AML-193 (cell line): ENCODE results near the gene LPIN3.
A peak's percentile ranks its signal among the peaks of the same experiment; 100 is the strongest.

ENCODE experiments used
- DNase-seq, 2 experiments: peaks; one replicate each; lab custom pipeline; 2025; lab: John Stamatoyannopoulos, UW

The LPIN3 gene

GRCh38 chr20:41327178-41327577 lies 13.4 kb upstream of the LPIN3 start:
- no peak for DNase-seq

- peak; percentile 77 to 83 for DNase-seq
These were observed 10.9 kb upstream of the LPIN3 start for GRCh38 chr20:41329435-41330342.

- DNase-seq = no peak
These were observed 10.3 kb upstream of the LPIN3 start for GRCh38 chr20:41330343-41330720.

- no peak for DNase-seq
These were observed 9.7 kb upstream of the LPIN3 start for GRCh38 chr20:41330941-41331340.

GRCh38 chr20:41331731-41332130 lies 8.9 kb upstream of the LPIN3 start:
- no peak for DNase-seq

GRCh38 chr20:41334036-41334435 lies 6.6 kb upstream of the LPIN3 start:
- no peak for DNase-seq

GRCh38 chr20:41334443-41335421 lies 5.9 kb upstream of the LPIN3 start:
- DNase-seq = no peak

- DNase-seq = no peak
These were observed 5.0 kb upstream of the LPIN3 start for GRCh38 chr20:41335591-41335990.

- DNase-seq = no peak
These were observed 3.7 kb upstream of the LPIN3 start for GRCh38 chr20:41336711-41337492.

GRCh38 chr20:41339957-41340326 lies 679 bp upstream of the LPIN3 start:
- DNase-seq = peak; percentile 47 to 52

- no peak for DNase-seq
These were observed 2.1 kb downstream of the LPIN3 start for GRCh38 chr20:41342474-41343464.

- no peak for DNase-seq
These were observed 3.9 kb downstream of the LPIN3 start for GRCh38 chr20:41344477-41344876.

- DNase-seq = no peak
These were observed 4.5 kb downstream of the LPIN3 start for GRCh38 chr20:41344938-41345728.

- DNase-seq = no peak
These were observed 5.1 kb downstream of the LPIN3 start for GRCh38 chr20:41345729-41346067.

- DNase-seq = no peak
These were observed 7.2 kb downstream of the LPIN3 start for GRCh38 chr20:41347523-41348429.

- no peak for DNase-seq
These were observed 8.0 kb downstream of the LPIN3 start for GRCh38 chr20:41348430-41349172.

- DNase-seq = no peak
These were observed 8.6 kb downstream of the LPIN3 start for GRCh38 chr20:41349266-41349665.

- DNase-seq = no peak
These were observed 9.3 kb downstream of the LPIN3 start for GRCh38 chr20:41349943-41350342.
